ENCODE data around the gene SLC25A41.
"Not testable (repeated sequence)": the region's sequence is repeated elsewhere in the genome, so short reads cannot be mapped to it uniquely, and the experiment has no call there.

DNA sequence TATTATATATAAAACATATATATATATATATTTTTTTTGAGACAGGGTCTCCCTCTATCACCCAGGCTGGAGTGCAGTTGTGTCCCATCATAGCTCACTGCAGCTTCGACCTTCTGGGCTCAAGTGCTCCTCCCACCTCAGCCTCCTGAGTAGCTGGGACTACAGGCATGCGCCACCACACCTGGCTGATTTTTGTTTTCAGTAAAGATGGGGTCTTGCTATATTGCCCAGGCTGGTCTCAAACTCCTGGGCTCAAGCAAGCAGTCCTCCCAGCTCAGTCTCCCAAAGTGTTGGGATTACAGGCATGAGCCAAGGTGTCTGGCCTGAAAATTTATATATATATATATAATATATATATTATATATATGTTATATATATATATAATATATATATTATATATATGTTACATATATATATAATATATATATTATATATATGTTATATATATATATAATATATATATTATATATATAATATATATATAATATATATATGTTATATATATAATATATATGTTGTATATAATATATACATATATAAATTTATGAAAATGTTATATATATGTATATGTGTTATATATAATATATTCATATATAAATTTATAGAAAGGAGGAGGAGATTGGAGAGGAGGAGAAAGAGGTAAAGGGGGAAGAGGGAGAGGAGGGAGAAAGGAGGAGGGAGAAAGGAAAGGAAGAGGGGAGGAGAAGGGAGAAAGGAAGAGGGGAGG is 4.7 kb downstream of the SLC25A41 start:
- TF ChIP-seq, protein P1, sequence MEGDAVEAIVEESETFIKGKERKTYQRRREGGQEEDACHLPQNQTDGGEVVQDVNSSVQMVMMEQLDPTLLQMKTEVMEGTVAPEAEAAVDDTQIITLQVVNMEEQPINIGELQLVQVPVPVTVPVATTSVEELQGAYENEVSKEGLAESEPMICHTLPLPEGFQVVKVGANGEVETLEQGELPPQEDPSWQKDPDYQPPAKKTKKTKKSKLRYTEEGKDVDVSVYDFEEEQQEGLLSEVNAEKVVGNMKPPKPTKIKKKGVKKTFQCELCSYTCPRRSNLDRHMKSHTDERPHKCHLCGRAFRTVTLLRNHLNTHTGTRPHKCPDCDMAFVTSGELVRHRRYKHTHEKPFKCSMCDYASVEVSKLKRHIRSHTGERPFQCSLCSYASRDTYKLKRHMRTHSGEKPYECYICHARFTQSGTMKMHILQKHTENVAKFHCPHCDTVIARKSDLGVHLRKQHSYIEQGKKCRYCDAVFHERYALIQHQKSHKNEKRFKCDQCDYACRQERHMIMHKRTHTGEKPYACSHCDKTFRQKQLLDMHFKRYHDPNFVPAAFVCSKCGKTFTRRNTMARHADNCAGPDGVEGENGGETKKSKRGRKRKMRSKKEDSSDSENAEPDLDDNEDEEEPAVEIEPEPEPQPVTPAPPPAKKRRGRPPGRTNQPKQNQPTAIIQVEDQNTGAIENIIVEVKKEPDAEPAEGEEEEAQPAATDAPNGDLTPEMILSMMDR (IDR thresholded peaks at IDR 0.05) = not testable (repeated sequence)
- TF ChIP-seq EZH2 (IDR thresholded peaks at IDR 0.05; ENCODE audit: borderline replicate concordance, insufficient read depth, low read depth, low read length, poor library complexity, severe bottlenecking) = not testable (repeated sequence)

Measured in B cell (primary cell).